SHP77 treated with DMSO at 0.1 percent for 48 hours (cell line): ENCODE data around the gene TRIM40.

ENCODE experiments used
- DNase-seq: peaks from one replicate; lab custom pipeline; 2025; lab: John Stamatoyannopoulos, UW

The TRIM40 gene, protein sequence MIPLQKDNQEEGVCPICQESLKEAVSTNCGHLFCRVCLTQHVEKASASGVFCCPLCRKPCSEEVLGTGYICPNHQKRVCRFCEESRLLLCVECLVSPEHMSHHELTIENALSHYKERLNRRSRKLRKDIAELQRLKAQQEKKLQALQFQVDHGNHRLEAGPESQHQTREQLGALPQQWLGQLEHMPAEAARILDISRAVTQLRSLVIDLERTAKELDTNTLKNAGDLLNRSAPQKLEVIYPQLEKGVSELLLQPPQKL

DNA sequence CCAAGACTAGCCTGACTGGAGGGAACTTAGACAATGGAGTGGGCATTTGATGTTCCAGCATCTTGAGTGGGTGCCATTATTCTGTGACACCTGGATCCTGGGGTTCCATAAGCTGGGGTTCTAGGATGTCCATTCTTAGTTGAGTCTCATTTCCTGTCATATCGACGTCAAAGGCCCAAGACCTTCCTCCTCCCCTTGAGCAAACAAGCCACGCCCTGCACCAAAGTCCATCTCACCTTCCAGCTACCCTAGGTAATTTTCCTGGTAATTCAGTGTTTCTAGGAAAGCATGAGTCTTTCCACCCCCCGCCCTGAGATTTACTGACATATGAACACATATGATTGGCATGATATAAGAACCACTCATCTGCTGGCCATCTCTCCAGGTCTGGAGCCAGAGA is at the start of gene TRIM40:
TSS of gene TRIM40 (plus strand) at position 384 of the 400 bp plus-strand sequence. CDS start 897 bp downstream, outside the sequence.
- no peak for DNase-seq

DNA sequence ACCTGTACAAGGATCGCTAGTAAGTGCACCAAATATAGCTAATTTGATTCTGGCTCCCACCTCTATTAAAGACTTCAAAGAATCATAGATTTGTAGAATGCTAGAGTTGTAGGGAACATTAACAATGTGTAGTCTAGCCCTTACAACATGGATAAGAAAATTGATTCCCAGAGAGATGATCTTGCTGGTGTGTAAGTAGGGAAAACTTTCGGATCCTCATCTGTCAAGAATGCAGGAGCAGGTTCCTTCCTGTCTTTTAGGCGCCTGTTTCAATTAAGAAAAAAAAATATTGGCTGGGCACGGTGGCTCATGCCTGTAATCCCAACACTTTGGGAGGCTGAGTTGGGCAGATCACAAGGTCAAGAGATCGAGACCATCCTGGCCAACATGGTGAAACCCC is 48.1 kb upstream of the TRIM40 start:
- DNase-seq = no peak

DNA sequence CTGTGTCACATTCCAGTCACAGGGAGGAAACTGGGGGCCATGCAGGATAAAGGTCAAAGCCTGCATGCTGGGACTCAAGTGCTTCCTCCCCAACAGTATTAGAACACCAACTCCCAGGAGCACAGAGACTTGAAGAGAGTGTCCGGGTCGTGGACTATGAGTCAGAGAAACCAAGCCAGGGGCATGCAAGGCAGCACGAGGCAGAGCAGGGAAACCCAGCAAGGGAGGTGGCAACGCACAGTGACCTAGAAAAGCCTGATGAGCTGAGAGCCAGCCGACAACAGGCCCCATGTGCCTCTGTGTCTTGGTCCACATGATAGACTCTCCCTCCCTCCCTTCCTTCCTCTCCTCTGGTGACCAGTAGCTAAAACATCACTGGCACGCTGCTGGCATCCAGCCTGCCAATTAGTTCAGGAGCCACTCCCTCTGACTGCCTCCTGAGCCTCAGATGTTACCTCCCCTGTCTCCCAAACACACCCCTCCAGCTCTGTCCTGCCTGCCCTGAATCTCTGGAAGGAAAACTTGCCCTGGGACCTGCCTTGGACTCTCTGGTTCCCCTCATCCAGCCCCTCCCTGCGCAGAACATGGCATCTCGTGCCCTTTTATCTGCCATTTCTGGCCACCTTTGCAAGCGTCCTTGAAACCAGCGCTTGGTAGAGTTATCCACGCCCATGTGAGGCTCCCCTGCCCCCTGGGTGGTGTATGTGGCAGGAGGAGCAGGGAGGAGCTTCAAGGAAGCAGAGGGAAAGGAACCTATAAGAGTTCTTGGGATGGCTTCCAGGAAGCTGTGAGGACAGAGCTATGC is 44.2 kb upstream of the TRIM40 start:
- DNase-seq = no peak

DNA sequence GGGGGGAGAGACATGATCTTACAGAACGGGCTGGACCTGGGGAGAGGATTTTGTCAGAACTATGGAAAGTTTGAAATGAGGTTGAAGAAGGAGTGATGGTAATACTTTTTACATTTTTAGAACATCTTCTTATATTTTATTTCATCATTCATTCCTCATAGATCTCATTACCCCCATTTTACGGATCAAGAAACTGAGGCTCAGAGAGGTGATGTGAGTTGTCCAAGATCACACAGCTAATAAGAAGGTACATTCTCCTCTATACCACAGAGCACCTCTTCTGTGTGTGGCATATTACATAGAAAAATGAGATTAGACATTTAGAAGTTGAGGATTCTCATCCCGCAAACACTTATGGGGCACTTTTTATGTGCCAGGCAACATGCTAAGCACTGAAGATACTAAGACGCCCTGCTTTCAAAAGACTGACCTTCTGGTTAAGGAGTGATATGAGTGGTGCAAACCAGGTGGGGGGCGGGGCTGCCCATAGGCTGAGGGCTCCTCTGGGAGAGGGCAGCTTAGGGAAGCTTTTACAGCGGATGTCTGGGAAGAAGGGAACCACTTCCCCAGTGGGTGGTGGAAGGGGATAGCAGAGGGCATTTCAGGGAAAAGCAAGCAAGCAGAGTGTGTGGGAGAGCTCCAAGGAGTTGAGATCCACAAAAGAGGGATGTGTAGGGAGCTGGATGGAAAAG is 42.9 kb upstream of the TRIM40 start:
- no peak for DNase-seq

DNA sequence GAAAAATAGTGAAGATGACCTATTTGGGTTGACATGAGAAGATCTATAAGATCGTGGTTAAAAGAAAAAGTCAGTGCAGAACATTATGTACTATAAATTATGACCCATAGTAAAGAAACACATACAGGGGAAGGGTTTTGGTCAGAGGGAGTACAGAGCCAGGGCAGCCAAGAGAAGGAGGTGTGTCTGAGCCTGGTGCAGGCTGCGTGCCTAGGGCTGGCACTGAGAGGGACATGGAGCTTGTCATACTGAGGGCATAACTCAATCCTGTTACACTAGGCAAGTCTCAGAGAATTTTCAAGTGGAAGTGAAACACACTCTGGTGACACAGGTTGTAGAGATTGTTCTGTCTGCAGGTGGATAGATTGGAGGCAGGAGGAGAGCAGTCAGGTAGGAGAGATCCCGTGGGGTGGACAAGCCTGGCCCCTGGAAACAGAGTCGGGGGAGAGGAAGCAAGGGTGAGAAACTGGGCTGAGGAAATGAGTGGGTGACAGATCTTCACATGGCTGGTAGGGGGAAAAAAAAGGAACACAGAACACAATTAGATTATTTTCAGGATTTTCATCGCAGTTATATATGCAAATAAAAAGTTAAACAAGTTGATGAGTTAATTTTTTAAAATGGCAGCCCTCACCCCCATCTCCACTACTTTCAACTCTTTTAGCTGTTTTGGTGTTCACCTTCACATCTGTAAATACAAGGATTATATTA is 41.8 kb upstream of the TRIM40 start:
- DNase-seq = no peak

DNA sequence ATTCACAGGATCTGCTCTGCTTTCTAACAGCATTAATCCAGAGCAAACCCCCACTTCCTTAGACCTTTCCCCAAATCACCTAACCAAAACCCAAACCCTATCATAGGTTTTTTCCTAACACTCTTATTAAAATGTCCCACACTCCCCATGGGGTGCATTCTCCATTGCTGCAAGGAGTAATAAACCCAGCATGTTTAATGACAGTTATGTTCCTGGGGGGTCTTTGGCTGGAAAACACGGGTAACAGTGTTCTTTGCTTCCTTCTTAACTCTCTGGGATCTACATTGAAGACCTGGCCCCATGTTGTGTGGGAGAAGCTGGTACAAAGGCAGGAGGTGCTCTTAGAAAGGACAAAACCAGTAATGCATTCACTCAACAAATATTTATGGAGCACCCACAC is 39.1 kb upstream of the TRIM40 start:
- DNase-seq = no peak

DNA sequence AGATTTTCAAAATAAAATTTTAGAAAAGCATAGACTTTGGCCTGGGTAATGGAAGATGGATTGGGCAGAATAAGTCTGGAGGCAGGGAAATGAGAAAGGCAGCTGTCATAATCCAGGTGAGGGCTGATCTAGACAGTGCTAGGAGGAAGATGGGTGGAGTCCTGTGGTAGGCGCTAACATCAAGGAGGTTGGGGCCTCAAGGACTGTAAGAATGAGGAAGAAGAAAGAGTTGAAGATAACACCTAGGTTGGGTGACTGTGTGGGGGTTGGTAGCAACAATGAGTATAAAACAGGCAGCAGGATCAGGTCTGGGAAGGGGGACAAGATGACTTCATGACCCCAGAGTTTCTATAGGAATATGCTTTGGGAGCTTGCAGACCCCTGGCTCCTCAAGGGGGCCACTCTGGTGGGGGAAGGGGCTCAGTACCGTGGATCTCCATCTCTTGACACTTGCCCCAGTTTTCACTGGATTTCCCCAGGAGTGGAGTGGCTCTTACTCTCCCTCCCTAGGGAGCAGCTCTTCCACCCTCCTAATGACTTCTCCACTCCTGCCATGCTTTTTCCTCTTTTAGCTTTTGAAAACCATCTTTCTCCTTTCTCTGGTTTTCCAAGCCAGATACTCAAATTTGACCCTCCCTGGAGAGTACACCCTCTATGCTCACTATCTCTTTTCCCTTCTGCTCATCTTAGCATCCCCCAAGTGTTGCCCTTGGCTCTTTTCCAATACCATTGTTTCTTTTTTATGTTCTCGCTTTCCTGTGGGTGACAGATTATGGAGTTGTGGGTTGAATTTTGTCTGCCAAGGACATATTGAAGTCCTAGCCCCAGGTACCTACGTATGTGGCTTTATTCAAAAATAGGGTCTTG is 37.8 kb upstream of the TRIM40 start:
- DNase-seq = no peak

DNA sequence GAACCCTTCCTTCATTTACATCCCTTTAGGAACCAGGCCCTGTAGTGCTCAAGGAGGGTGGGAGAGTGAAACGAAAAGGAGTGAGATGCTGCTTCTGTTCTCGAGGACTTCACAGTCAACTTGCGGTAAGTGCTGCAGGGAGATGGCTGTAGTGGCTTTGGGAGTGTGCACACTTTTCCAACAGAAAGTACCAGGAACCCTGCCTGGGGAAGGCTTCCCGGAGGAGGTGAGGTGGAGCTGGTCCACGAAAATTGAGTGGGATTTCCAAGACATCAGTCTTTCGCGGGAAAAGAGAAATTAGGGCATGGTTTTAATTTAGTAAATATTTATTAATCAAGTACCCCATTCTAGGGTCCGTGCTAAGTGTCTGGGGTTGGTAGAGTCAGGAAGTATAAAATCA is 35.8 kb upstream of the TRIM40 start:
- DNase-seq = no peak

DNA sequence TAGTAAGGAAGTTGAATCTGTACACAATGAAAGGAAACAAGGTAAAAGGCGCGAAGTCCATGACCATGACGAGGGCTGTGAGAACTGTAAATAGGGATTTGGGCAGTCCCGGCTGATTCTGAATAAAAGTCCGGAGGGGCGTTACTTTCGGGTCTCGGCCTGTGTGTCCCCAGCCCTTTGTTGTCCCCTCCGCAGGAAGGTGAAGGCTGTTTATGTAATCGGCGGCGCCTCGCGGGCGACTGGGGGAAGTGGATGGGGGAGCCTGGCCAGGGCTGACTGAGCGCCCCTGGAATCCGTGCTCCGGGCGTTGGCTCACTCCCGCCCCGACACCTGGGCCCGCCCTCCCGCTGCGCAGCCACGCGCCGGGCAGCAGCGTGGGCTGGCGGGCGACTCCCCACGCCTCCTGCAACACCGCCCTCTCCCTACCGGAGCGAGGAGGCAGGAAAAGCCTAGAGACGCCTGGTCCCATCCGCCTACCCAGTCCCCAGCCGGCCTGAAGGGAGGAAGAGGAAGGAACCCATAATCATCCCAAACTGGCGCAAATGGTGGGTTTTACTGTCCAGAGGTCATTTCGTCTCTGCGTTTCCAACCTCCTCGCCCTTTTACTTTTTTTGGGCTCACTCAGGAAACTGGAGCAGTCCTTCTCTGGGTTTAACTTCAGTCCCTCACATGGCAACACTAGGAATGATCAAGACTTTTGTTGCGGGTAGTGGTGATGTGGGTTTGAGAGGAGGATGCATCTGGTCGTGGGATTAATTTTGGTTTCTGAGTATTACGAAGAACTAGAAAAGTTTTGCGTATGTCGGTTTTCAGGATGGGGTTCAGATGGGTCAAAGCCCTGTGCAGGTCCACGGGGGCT is 35.1 kb upstream of the TRIM40 start:
- no peak for DNase-seq

DNA sequence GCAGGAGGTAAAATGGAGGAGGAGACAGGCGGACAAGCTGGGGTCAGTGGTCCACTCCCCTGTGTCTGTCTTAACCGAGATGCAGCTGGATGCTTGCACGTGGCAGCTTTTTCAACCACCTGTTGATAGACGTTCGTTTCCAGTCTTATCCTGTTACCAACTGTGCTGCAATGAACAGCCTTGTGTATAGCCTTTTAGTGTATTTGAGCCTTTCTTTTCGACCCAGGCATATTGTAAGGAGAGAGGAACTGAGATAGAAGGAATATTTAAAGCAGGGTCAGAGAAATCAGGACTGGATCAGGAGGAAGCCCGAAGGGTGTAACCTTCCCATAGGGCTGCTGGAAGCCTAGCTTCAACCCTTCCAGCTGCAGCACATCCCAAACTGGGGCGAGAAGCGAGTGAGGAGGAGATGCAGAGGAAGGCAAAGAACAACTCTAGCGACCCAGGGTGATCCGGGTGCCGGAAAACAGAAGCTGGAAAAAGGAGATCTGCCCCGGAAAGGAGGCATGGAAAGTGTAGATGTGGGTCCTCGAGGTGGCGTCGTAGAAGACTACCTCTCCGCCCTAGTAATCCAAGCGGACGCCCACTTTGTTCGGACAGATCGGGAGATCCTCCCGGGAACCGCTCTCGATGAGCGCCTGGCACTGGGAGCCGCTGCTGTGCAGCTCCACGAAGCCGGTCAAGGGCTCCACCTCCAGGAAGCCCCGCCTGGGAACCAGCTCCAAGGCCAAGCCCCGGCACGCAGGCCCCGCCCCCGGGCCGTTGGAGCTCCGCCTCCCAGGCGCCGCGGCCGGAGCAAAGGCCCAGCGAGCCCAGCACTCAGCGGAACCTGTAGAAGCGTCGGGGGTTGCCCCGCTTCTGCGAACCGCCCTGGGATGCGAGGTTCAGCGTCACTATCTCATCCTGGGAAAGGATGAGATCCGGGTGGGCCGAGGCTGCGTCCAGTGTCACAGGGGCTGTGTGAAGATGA is 34.2 kb upstream of the TRIM40 start:
- peak; percentile 22 for DNase-seq

DNA sequence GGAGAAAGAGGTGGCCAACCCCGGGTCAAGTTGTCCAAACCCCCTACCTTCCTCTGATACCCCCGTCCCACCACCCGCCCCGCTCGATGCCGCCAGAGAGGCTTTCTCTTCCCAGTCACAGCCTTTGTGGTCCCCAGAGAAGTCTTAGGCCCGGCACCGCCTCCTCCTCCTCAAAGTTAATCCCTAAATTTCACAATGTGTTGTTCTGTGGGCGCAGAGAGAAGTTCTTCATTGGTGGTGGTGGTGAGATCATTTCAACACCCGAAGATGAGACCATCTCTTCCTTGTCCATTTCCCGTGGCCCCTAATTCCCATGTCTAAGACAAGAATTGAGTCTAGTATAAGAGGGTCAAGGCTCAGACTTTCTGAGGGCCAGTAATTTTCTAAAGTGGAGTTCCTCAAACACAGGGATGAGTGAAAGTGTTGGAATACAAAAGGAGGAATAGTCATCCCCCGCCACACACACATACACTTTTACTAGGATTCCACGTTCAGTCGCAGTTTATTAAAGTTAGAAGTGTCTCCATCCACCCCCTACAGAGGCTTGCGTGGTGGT is 33.4 kb upstream of the TRIM40 start:
- no peak for DNase-seq

DNA sequence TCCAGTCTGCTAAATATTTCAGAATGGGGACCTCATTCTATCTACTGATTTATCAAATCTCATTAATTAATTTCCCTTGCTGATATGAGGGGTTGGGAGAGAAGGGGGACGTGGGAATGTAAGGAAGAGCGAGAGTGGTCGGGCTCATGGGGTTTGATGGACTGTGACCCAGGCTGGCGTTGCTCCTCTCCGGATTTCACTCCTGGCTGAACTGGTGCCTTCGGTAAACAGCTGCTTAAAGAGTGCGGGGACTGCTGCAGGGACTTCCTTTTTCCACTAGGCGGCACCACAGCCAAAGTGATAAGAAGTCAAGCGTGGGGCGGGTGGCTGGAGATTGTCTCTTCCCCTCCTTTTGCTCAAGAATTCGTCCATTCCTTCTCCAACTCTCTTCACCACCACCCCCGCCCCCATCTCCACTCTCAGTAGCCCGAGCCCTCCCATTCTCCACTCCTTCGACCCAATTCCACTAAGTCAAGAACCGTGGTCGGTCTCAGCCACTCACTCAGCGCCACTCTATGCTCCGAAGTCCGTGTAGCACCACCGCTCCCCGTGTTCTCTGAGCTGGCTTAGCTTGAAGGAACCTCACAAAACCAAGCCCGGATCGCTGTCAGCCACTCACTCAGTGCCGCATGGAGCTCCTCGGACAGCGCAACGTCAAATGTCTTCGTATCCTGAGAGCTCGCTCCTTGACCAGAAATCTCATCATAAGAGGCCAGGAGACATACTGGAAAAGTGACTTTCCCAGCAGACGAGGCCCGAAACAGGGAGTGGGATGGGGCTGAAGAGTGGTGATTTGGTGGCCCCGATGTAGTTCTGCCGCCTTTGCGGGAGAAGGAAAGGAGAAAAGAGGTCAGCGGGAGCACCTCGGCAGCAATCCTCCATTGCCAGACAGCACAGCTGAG is 32.7 kb upstream of the TRIM40 start:
- peak; percentile 85 for DNase-seq

DNA sequence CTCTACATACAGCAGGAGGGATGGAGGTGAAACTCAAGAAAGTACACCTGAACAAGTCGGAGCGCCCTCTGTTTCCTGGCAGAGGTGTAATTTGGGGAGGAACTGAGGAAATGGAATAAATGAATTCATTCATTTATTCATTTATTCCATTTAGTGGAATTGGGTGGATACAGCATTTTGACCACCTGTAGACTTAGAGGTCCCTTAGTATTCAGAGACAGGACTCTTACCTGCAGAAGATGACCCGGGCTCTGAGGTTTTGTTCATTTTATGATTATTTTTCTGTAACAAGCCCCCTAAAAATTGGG is 32.1 kb upstream of the TRIM40 start:
- no peak for DNase-seq

DNA sequence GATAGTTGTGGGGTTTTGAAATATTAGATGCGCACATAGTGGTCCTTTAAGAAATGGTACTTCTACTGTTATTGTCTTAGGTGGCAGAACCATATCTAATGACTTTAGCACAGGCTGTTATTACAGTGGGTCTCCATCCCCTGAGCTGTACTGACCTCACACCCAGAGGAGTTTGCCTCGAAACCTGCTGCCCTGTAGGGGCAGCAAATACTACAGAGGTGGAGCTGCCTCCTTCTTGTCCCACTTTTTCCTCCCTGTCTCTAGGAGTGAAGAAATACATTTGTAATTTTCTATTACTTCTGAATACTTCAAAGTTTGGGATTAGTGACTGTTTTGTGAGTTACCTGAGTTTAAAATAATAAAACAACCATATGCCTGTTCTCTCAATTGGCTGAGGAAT is 31.3 kb upstream of the TRIM40 start:
- DNase-seq = no peak

DNA sequence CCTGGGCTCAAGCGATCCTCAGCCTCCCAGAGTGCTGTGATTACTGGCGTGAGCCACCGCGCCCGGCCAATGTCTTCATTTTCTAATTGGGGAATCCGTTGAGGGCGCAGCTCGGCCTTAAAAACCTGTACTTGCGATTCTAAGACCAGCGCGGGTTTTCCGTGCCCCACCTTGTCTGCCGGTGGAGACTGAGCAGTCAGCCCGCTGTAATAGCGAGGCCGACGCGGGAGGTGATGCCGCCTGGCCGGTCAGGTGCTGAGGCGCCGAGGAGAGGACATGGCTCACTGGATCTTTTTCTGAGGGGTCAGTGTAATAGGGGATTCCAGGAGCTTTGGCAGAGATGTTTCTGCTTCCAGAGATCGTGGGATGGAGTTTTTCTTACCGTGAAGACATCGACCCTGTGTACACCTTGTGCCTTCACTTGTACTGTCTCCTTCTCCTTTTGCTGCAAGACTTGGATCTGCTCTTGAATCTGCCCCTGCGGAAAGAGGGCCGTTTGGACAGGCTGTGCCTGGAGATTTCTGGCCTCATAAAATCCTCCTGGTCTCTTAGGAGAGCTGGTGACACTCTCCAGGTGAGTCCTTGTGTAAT is 24.6 kb upstream of the TRIM40 start:
- DNase-seq = no peak

DNA sequence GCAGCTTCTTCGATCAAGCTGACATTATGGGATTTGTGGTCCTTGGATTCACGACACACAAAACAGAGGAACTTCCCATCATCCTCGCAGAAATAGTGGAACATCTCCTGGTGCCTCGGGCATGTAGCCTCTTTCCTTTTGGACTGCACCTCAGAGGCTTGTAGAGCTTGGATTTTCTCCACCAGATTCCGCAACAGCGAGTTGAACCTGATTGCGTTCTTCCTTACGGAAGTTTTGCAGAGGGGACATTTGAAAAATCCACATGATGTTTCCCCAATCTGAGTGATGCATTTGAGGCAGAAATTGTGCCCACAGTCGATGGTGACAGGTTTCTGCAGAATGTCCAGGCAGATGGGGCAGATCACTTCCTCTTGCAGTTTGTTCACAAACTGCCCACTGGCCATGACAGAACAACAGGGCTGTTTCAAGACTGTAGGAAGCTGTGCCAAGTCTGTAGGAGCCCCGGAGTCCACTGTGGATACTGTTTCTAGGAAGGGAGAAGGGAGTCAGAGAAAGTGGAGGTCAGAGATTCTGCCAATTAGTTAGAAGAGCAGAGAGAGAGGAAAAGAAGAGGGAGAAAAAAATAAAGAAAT is 23.4 kb upstream of the TRIM40 start:
- no peak for DNase-seq
